K562 (cell line): ENCODE results near the gene TOR3A. TPM values are rescaled to one million over a fixed set of nuclear protein-coding genes. Genes with fewer than 3 reads are reported as not detected.

Source experiments
- ATAC-seq: fragments of 200-7000 bp; cut with Tn5 transposase; 3 replicates; pipeline ENCODE4 v1.9.1; 2020; ENCODE audit warnings: moderate library complexity
- BruUV-seq: library from RNA; stranded (reverse); fragments of 400-500 nt; replicated peaks from 2 replicates; lab custom pipeline; 2021; lab: Mats Ljungman, UMichigan
- CTCF ChIA-PET: fragments of 300-600 bp; formaldehyde crosslinking; extraction: SDS; loops from one replicate; lab custom pipeline; 2021; ENCODE audit warnings: low intra/inter-chr PET ratio; lab: Yijun Ruan, JAX
- POLR2A ChIA-PET: fragments of 300-600, 350-650 bp; sonication (Branson Sonifier 250); formaldehyde crosslinking; extraction: SDS; loops from one replicate; lab custom pipeline; 2021; ENCODE audit warnings: antibody characterized with exemption, inconsistent platforms; lab: Yijun Ruan, JAX
- DNase-seq, 4 experiments: peaks; one replicate each; pipeline versions ENCODE4 v3.0.0 to v3.0.0-alpha.2; 2011 to 2018; ENCODE audit warnings: low spot score in 3 of 4, mixed read lengths in 3 of 4; ENCODE audit errors: extremely low read depth in 1 of 4
- FAIRE-seq: peaks from 2 replicates; lab custom pipeline; 2011; peaks lifted over from hg19 to GRCh38; lab: Jason Lieb, UNC
- H2AFZ ChIP-seq: 2 replicates; pipeline ENCODE4 v1.6.0; 2011; ENCODE audit warnings: low read depth, low read length, control low read depth, inconsistent platforms
- H3K27ac ChIP-seq: fragments of 200-600 bp; 3 replicates; pipeline ENCODE4 v1.8.0; 2011; ENCODE audit warnings: low read depth, mild to moderate bottlenecking, control low read depth, inconsistent platforms, low read length, moderate library complexity, mixed read lengths; ENCODE audit errors: extremely low read depth
- H3K27me3 ChIP-seq, 2 experiments: fragments of 300-600 bp in 1 of 2; 2 replicates in 1 of 2; 3 replicates in 1 of 2; pipeline versions ENCODE4 v1.6.0 to v1.8.0; 2011; ENCODE audit warnings: inconsistent platforms in 2 of 2, low read length in 2 of 2, mild to moderate bottlenecking in 1 of 2, mixed read lengths in 1 of 2, moderate library complexity in 1 of 2; ENCODE audit not compliant: control insufficient read depth in 2 of 2, insufficient read depth in 2 of 2
- H3K36me3 ChIP-seq: fragments of 300-600 bp; 3 replicates; pipeline ENCODE4 v1.8.0; 2011; ENCODE audit warnings: mild to moderate bottlenecking, low read length, inconsistent platforms; ENCODE audit not compliant: control insufficient read depth, insufficient read depth
- H3K4me1 ChIP-seq, 2 experiments: fragments of 200-600 bp in 1 of 2; replicated peaks in 1 of 2; 2 replicates in 1 of 2; 3 replicates in 1 of 2; pipeline versions ENCODE4 v1.5.1 to v1.8.0; 2011; ENCODE audit warnings: inconsistent platforms in 2 of 2, low read length in 2 of 2, mild to moderate bottlenecking in 1 of 2, mixed read lengths in 1 of 2, moderate library complexity in 1 of 2; ENCODE audit not compliant: control insufficient read depth in 2 of 2, insufficient read depth in 2 of 2
- H3K4me2 ChIP-seq: 2 replicates; pipeline ENCODE4 v1.6.1; 2011; ENCODE audit warnings: low read length, control low read depth, inconsistent platforms, mixed read lengths; ENCODE audit not compliant: insufficient read depth
- H3K4me3 ChIP-seq: fragments of 200-600 bp; sonication (generic), shearing (Covaris generic); 2 replicates; pipeline ENCODE4 v1.5.1; 2016; ENCODE audit warnings: control low read depth, inconsistent platforms
- H3K79me2 ChIP-seq: fragments of 200-600 bp; 3 replicates; pipeline ENCODE4 v1.8.0; 2011; ENCODE audit warnings: low read length, inconsistent platforms; ENCODE audit not compliant: control insufficient read depth, insufficient read depth
- H3K9ac ChIP-seq, 2 experiments: 2 replicates each; pipeline versions ENCODE4 v1.6.0 to v1.6.1; 2011; ENCODE audit warnings: low read depth in 2 of 2, low read length in 2 of 2, control low read depth in 1 of 2, inconsistent platforms in 1 of 2, mild to moderate bottlenecking in 1 of 2, mixed read lengths in 1 of 2; ENCODE audit not compliant: insufficient read depth in 1 of 2
- H3K9me1 ChIP-seq: one replicate; pipeline ENCODE4 v1.6.0; 2011; ENCODE audit warnings: inconsistent platforms, mild to moderate bottlenecking, low read length, moderate library complexity; ENCODE audit not compliant: control insufficient read depth, insufficient read depth
- H3K9me3 ChIP-seq: replicated peaks from 2 replicates; pipeline ENCODE4 v1.5.1; 2011; ENCODE audit warnings: low read depth, low read length, inconsistent platforms; ENCODE audit not compliant: control insufficient read depth, insufficient read depth
- H4K20me1 ChIP-seq: replicated peaks from 2 replicates; pipeline ENCODE4 v1.6.1; 2011; ENCODE audit warnings: low read length, inconsistent platforms, mixed read lengths; ENCODE audit not compliant: control insufficient read depth, insufficient read depth
- CTBP1 ChIP-seq: fragments of 450-650 bp; IDR thresholded peaks from 2 replicates; pipeline ENCODE4 v1.6.1; 2016; ENCODE audit warnings: borderline replicate concordance
- CXXC5 ChIP-seq: fragments of 250-450 bp; sonication (Bioruptor Pico); IDR thresholded peaks from 2 replicates; pipeline ENCODE4 v1.8.0; 2022; ENCODE audit warnings: inconsistent platforms, mild to moderate bottlenecking, moderate library complexity
- DMBX1 ChIP-seq: fragments of 250-450 bp; sonication (Bioruptor Pico); IDR thresholded peaks from 2 replicates; pipeline ENCODE4 v1.8.0; 2022; ENCODE audit warnings: inconsistent platforms, mild to moderate bottlenecking, moderate library complexity, borderline replicate concordance
- EP400 ChIP-seq: fragments of 450-650 bp; IDR thresholded peaks from 2 replicates; pipeline ENCODE4 v1.6.1; 2017; ENCODE audit warnings: antibody characterized with exemption, mild to moderate bottlenecking, moderate library complexity
- ETS2 ChIP-seq: IDR thresholded peaks from 2 replicates; pipeline ENCODE4 v1.6.1; 2016; ENCODE audit warnings: borderline replicate concordance, missing genetic modification characterization, mild to moderate bottlenecking, moderate library complexity, missing compliant biosample characterization; ENCODE audit not compliant: poor library complexity, severe bottlenecking
- EWSR1 ChIP-seq: fragments of 450-650 bp; IDR thresholded peaks from 2 replicates; pipeline ENCODE4 v1.6.1; 2018; ENCODE audit warnings: borderline replicate concordance, mild to moderate bottlenecking, low read depth, moderate library complexity; ENCODE audit not compliant: partially characterized antibody
- GATAD2A ChIP-seq: fragments of 450-650 bp; IDR thresholded peaks from 2 replicates; pipeline ENCODE4 v1.6.1; 2017
- HDAC8 ChIP-seq: fragments of 450-650 bp; IDR thresholded peaks from 2 replicates; pipeline ENCODE4 v1.6.1; 2016; ENCODE audit warnings: mild to moderate bottlenecking, missing genetic modification characterization, moderate library complexity, missing compliant biosample characterization
- KLF6 ChIP-seq: fragments of 250-450 bp; sonication (Bioruptor Pico); IDR thresholded peaks from 2 replicates; pipeline ENCODE4 v1.4.0; 2020; ENCODE audit warnings: mild to moderate bottlenecking, moderate library complexity, borderline replicate concordance
- MCM3 ChIP-seq: fragments of 450-650 bp; IDR thresholded peaks from 2 replicates; pipeline ENCODE4 v1.6.1; 2016
- NEUROD1 ChIP-seq: fragments of 150-350 bp; IDR thresholded peaks from 2 replicates; pipeline ENCODE4 v1.6.1; 2014; ENCODE audit warnings: borderline replicate concordance, low read length, low read depth; ENCODE audit not compliant: partially characterized antibody
- PCBP1 ChIP-seq: fragments of 200-400 bp; formaldehyde crosslinking; IDR thresholded peaks from 2 replicates; pipeline ENCODE4 v1.6.1; 2018; ENCODE audit warnings: mild to moderate bottlenecking, low read depth, low read length; ENCODE audit not compliant: poor library complexity, severe bottlenecking
- POLR2G ChIP-seq: fragments of 200-400 bp; formaldehyde crosslinking; IDR thresholded peaks from 2 replicates; pipeline ENCODE4 v1.6.1; 2017; ENCODE audit warnings: low read depth, mild to moderate bottlenecking, antibody characterized with exemption, low read length, moderate library complexity
- RB1 ChIP-seq: fragments of 450-650 bp; IDR thresholded peaks from 2 replicates; pipeline ENCODE4 v1.6.1; 2017; ENCODE audit warnings: low read depth, mild to moderate bottlenecking
- RBM14 ChIP-seq: fragments of 200-400 bp; formaldehyde crosslinking; IDR thresholded peaks from 2 replicates; pipeline ENCODE4 v1.6.1; 2018; ENCODE audit warnings: low read depth, mild to moderate bottlenecking, low read length, moderate library complexity, borderline replicate concordance; ENCODE audit not compliant: insufficient read depth
- STAG1 ChIP-seq: sonication (generic); formaldehyde crosslinking; IDR thresholded peaks from 2 replicates; pipeline ENCODE4 v1.5.0; 2020; ENCODE audit warnings: missing genetic modification reagents, borderline replicate concordance
- ZKSCAN8 ChIP-seq: fragments of 200-800 bp; sonication (Bioruptor generic); IDR thresholded peaks from 2 replicates; pipeline ENCODE4 v1.6.1; 2016; ENCODE audit warnings: missing genetic modification characterization, missing compliant biosample characterization
- ZNF175 ChIP-seq: fragments of 200-800 bp; sonication (Bioruptor generic); IDR thresholded peaks from 2 replicates; pipeline ENCODE4 v1.6.1; 2016; ENCODE audit warnings: low read depth, mild to moderate bottlenecking, missing genetic modification characterization, missing compliant biosample characterization
- ZNF3 ChIP-seq: fragments of 250-450 bp; sonication (Bioruptor Pico); IDR thresholded peaks from 2 replicates; pipeline ENCODE4 v1.5.0; 2021; ENCODE audit warnings: mild to moderate bottlenecking, moderate library complexity
- ZNF561 ChIP-seq: fragments of 450-650 bp; formaldehyde crosslinking; conservative IDR thresholded peaks from 2 replicates; pipeline ENCODE4 v1.4.0; 2020; ENCODE audit warnings: mild to moderate bottlenecking, moderate library complexity
- WGBS: fragments of 100-300 bp; shearing (Covaris generic); methylation state at CpG from one replicate; pipeline ENCODE4 v1.1.6; 2016; ENCODE audit warnings: low coverage, mixed read lengths; ENCODE audit not compliant: insufficient coverage; ENCODE audit errors: missing lambda C conversion rate; 5-methylcytosine and 5-hydroxymethylcytosine counted together
- in situ Hi-C: fragments of 300-500 bp; cut with MboI; formaldehyde crosslinking; loops from 4 replicates; pipeline ENCODE4 v1.15.0; 2018; ENCODE audit warnings: inconsistent platforms, mixed read lengths
- intact Hi-C: fragments of 100-400 bp; cut with micrococcal nuclease; formaldehyde crosslinking; loops from 2 replicates; pipeline ENCODE4 v1.14.2; 2022
- polyA plus RNA-seq, 8 experiments: library from polyadenylated mRNA; depleted of rRNA in 4 of 8; stranded (reverse) in 5 of 8; unstranded in 3 of 8; fragments of >200 nt; fragmentation: Nextera tagmentation in 2 of 8; fragmentation: Illumina TruSeq in 1 of 8; extraction: Ambion mirVana in 2 of 8; extraction: Trizol in 1 of 8; gene quantifications; 2 replicates each; pipeline versions ENCODE4 v1.2.1 to v1.2.3, GENCODE V29; 2011 to 2014; ENCODE audit warnings: inconsistent platforms in 1 of 8, missing spikeins in 1 of 8
- total RNA-seq, 7 experiments: library from RNA; depleted of rRNA in 6 of 7; stranded (reverse); fragments of >200 nt in 6 of 7; fragmentation: Illumina TruSeq in 2 of 7; extraction: Trizol in 2 of 7; gene quantifications; 2 replicates each; pipeline versions ENCODE4 v1.2.1 to v1.2.3, GENCODE V29; 2011 to 2021; ENCODE audit warnings: low replicate concordance in 1 of 7
- TF ChIP-seq, protein P1 (sequence below): fragments of 450-650 bp; formaldehyde crosslinking; conservative IDR thresholded peaks from 2 replicates; pipeline ENCODE4 v1.4.0; 2022; ENCODE audit warnings: mild to moderate bottlenecking, missing genetic modification characterization

Gene TOR3A
- total and polyA plus RNA-seq, 9 of the 15 experiments (the other 6 are each of a cell fraction or from before 2014, with no cell fraction given), result 7.9 to 94.5 (median 39.7) TPM

DNA sequence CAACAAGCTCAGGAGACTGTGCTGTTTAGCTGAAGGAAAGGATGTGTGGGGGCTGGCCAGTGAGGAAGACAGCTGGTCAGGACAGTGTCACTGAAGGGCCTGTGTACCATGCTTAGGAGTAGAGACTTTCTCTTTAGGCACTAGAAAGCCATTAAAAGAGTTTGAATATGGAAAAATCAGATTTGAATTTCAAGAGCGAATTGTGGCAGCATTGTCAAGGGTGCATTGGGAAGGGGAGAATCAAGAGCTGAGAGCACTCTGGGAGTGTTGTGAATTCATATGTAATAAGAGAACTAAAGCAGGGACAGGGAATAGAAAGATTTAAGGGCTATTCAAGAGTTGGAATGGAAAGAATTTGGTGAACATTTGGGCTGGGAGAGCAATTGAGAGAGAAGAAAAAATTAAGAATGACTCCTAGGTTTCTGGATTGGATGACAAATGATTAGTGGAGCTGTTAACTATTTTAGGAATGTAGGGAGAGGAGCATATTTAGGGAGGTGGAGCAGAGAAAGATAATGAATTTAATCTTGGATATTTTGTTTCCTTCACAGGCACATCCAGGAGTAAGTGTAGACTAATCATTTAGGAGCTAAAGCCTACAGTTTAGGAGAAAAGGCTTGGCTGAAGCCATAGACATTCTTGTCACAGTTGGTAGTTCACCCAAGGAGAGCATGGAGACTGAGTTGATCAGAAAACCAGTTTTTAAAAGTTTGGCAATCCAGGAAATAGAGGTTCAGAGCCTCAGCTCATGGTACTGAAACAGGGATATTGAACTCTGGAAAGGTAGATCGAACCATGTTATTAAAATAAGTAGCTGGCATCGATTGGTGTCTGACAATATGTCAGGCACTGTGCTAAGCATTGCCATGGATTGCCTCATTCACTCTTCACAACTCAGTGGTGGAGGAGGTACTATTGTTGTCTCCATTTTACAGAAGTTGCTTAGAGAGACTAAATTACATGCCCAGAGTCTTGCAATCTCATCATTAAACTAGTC is 23.1 kb upstream of the TOR3A start:
- Histone ChIP-seq H3K27ac (peak overlapping the region; percentile 18), H3K4me1 (peaks cover 13 to 43% of the 10 kb centered on the region in 2 experiments), H3K9ac (no peak overlapping the region; a peak in 1 of 4 replicates), H3K4me3 (no peak overlapping the region), H3K79me2 (peaks cover 20% of the 10 kb centered on the region; the same call in 2 of the 3 replicates), H3K27me3 (no peaks in the 10 kb centered on the region), H4K20me1 (no peaks in the 10 kb centered on the region), H3K4me2 (no peak overlapping the region), H3K9me1 (no peaks in the 10 kb centered on the region), H3K36me3 (peaks cover 70% of the 10 kb centered on the region), H3K9me3 (no peaks in the 10 kb centered on the region), H2AFZ (no peak overlapping the region)
- DNase-seq, result no peak
- no TSS peak for BruUV-seq
- in situ Hi-C loops (no loop called here), intact Hi-C loops (no loop called here)
- ChIA-PET CTCF (no interaction called here), POLR2A (interaction anchor here (0.6 to 1.6 kb wide), 4 partner anchors 8 to 42 kb away, joined by 3 to 4 read pairs (median 3); no protein-coding TSS in a partner anchor)
- FAIRE-seq, result peak; percentile 6
- WGBS, result 75% methylated on average over 3 of the region's 3 CpGs
- ATAC-seq, result peak; percentile 59
- peak; percentile 45; the same call in 1 of the 2 replicates for TF ChIP-seq ZKSCAN8 (CRISPR knock-in tag)
- TF ChIP-seq DMBX1 (CRISPR knock-in tag), result peak; percentile 95
- no peak for TF ChIP-seq EWSR1
- no peak for TF ChIP-seq POLR2G
- TF ChIP-seq HDAC8 (tag), result 0 out of 2 replicates have a peak, but pooled peaks have one; percentile 53
- TF ChIP-seq ZNF3 (CRISPR knock-in tag), result no peak
- TF ChIP-seq ZNF175 (CRISPR knock-in tag), result peak; percentile 94
- peak; percentile 77 for TF ChIP-seq CXXC5
- TF ChIP-seq ETS2, result no peak
- TF ChIP-seq EP400, result no peak
- no peak for TF ChIP-seq GATAD2A
- TF ChIP-seq CTBP1, result no peak
- TF ChIP-seq RBM14, result no peak
- no peak for TF ChIP-seq STAG1 (CRISPR knock-in tag)
- TF ChIP-seq PCBP1, result no peak
- TF ChIP-seq NEUROD1, result no peak
- TF ChIP-seq, protein P1, sequence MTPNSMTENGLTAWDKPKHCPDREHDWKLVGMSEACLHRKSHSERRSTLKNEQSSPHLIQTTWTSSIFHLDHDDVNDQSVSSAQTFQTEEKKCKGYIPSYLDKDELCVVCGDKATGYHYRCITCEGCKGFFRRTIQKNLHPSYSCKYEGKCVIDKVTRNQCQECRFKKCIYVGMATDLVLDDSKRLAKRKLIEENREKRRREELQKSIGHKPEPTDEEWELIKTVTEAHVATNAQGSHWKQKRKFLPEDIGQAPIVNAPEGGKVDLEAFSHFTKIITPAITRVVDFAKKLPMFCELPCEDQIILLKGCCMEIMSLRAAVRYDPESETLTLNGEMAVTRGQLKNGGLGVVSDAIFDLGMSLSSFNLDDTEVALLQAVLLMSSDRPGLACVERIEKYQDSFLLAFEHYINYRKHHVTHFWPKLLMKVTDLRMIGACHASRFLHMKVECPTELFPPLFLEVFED (CRISPR knock-in tag), result no peak
- peak; percentile 86; the same call in 1 of the 2 replicates for TF ChIP-seq KLF6 (CRISPR knock-in tag)
- no peak for TF ChIP-seq RB1
- TF ChIP-seq MCM3, result no peak
- peak; percentile 38; the same call in 1 of the 2 replicates for TF ChIP-seq ZNF561 (CRISPR knock-in tag)
